NCI-H2107 (cell line): Measurements from ENCODE around the gene PBX1.

Source experiments
- DNase-seq: peaks from one replicate; lab custom pipeline; 2025; lab: John Stamatoyannopoulos, UW

PBX1 gene

DNA sequence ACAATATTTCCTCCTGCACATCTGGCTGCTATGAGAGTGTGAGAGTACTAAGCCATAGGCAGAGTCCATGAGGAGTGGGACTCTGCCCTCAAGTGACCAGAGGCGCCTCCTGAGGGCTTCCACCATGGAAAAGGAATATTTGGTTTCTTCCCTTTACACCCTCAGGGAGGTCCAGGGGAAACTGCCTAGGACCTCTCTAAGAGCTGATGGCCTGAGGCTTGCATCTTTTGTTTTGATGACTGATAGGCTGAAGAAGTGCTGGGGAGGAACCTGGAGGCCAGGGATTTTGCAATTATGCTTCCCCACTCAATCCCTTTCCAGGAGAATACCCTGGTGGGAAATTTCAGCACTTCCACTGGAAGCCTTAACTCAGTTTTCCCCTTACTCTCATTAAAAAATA, 111.0 kb downstream of the PBX1 start:
- DNase-seq, result no peak

DNA sequence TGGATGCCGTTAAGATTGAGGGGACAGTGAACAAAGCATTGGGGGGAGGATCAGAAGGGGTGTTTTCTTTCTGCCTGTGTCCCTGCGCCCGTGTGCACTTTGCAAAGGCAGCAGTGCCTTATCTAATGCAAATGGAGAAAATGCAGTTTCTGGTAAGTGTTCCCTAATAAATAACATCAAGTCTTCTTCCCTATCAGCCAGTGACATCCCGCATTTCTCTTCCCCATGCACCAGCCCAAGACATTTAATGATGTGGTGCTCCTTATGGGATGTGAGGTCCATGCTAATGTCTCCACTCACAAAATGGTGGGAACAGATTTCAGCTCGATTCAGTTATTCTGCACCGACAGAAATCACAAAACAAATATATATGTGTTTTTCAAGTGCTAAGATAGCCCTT, 111.8 kb downstream of the PBX1 start:
- no peak for DNase-seq

DNA sequence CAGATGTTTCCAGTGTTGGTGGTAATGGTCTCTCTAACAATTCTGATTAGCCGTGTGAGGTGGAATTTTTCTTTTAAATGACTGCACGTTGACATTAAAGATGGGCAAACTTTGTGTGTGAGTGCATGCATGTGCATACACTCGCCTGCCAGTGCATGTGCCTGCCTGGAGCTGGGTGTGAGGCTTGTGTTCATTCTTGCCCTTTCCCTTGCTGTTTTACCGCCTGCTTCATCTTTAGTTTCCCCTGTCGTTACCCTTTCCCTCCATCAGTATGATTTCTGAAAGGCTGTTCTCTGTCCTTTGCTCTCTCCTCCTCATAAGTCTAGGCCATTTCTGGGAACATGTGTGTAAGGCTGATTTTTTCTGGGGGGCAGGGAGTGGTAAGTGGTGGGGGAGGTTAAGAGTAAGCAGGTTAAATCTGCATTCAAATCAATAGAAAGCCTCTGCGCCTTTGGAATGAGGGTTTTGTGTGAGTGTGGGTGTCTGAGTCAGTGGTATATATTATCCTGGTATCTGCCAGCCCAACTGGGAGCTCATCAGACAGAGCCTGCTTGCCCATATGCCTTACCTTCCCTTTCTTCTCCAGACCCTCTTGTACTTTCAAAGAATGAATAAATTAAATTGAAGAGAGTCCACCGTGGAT, 112.5 kb downstream of the PBX1 start:
- DNase-seq, result no peak

DNA sequence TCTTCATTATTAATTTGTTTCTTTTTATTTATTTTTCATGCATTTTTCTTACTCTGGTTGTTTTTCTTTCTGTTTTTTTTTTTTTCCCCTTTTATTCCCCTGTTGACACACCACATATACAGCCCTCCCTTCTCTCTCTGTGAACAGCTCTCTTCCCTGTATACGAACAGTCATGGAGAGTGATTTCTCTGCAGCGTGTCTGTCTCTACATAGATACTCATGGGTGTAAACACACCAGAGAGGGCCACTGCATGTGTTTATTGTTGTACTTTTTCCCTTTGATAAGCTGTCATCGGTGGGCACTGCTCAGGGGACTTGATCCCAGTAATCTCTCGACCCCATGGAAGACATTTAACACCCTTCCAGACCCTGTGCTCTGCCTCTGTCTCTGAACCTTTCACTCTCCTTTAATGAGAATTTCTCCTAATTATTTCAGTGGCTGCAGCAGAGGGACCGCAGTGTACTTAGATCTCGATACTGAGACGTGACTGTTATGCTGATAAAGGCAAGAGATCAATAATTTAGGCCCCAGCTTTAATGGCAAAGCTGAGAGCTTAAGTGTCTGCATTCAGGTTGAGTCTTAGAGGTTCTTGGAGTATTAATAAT, 113.1 kb downstream of the PBX1 start:
- DNase-seq, result no peak

DNA sequence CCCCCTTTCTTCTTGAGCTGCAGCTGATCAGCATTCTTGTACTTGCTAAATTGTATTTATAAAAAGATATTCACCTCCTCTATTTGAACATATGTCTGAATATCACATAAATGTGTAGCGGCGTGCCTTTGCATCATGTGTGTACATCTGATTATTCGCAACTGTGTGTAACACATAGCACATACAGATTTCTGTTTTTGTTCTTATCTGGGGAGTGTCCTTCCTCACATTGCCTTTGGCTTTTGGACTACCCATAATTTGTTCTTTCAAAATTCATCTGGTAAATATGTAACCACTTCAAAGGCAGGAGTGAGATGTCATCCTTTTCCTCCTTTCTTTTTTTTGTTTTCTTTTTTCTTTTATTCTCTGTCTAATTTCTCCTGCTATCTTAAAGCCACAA, 113.6 kb downstream of the PBX1 start:
- no peak for DNase-seq

DNA sequence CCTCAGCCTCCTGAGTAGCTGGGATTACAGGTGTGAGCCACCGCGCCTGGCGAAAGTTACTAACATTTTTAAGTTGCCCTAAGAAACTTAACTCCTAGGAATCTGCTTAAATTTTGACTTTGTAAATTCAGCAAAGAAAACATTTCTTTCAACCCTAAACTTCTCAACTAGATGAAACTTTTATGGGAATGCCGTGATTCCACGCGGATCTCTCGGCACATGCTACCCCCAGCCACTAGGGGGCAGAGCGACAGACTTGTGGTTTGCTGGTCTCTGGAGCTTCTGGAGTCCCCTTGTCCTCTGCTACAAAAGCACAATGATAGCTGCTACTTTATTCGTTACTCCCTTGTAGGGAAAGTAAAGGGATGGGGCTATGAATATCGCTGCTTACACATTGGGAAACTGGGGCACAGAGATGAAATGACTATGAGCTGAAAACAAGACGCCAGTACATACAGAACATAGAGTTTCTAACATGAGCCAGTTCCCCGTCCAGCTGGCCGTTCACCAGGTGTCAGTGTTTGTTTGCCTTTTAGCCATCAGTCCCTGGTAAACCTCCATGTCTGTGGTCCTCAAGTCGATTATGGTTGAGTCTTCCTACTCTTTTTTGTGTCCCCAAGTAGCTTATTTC, 114.7 kb downstream of the PBX1 start:
- no peak for DNase-seq

DNA sequence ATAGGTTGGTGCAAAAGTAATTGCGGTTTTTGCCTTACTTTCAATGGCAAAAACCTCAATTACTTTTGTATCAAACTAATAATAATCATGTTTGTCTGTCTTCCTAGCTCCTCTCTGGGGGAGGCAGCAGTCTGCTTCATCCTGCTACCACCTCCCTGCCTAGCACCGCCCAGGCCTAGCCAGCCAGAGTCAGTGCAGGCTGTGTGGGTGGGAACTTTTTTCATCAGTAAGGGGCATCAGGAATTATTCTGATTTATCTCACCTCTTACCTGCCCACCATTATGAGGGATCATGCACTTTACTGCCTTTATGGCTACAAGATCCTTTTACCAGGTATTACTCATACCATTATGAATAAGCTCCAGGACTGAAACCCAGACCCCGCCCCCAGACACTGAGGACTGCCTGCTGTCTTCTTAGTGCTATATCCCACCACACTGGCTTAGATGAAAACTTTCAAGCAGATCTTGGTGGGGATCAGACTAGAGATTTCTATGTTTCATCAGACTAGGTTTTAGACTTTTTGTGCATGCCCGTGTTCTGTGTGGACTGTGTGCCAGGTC, 116.4 kb downstream of the PBX1 start:
- no peak for DNase-seq

DNA sequence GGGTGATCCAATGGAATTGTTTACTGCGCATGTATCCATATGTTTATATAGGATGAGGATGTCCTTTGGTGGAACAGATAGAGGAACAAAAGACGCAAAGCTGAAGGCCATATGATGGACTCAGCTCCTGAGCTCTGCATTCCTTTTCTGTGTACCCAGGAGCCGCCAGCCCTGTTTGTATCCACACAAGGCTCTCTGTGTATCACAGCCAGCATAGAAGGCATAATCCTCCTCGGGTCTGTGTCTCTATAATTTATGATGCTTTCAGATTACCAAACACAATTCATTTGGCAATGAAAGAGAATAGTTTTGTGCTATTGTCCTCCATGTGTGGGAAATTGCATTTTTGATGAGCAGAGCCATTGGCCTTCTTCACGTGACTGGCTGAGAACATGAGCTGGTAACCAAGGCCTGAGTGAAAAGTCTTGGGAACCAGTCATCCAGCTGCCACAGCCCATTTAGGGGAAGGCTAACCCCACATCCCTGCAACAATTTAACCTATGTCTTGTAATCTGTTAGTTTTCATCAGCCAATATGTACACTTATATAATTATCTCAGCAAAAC, 119.2 kb downstream of the PBX1 start:
- DNase-seq, result no peak

DNA sequence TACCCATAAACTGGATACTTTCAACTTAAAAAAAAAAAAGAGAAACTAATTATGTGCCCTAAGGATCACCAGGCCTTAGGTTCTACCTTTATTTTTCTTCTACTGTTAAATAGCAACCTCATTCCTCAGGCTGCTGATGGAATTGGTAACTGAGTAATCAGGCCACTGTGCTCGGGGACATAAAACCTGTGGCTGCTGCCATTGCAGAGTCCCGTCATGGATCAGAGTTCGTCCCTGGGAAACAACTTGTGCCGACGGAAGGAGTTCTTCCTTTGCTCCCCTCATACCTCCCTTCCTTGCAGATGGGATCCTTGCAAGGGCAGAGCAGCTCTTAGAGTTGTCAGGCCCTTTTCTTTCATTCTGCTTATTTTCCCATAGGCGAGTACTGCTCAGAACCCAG, 123.6 kb downstream of the PBX1 start:
- DNase-seq, result no peak

DNA sequence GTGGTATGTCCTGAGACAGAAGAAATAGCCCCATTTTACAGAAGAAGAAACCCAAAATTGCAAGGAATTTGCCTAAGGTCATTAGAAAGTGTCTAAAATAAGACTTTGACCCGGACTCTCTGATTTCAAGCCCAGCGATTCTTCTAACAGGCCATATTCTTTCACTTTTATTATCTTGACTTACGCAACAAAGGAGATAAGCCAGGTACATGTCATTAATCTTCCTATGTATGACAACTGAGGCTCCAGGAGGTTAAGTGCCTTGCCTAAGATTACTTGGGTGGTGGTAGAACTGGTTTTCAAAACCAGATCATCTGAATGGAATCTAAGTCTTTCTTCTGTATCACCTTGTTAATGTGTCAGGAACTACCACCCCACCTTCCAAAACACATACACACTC, 124.3 kb downstream of the PBX1 start:
- no peak for DNase-seq

DNA sequence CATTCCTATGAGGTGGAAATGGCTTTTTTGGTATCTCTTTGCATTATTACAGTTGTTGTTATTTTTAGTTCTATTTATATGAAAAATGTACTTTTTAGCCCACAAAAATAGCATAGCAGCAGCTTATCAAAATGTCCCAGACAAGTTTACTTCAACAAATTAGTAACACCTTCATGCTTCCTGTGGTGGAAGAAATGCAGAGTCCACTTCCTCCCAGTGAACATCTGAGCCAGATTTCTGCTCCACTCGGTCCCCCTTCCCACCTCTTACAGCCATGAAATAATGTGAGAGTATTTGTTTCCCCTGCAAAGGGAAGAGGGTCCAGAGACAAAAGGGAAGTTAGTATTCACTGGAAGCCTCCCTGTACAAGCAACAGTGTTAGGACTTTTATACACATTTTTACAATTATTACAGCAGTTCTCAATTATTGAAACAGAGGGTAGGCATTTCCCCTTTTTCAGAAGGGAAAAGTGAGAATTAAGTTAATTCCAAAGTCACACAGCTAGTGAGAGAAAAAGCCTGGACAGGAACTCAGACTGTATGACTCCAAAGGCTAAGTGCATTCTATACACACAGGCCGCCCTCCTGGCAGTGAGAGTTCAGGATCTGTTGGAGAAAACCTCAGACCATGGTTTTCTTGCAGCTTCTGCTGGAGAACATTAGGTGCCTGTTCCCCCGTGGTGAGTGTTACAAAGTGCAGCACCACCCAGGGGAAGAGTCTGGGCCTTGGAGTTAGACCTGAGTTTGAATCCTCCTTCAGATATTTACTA, 126.5 kb downstream of the PBX1 start:
- DNase-seq, result no peak

DNA sequence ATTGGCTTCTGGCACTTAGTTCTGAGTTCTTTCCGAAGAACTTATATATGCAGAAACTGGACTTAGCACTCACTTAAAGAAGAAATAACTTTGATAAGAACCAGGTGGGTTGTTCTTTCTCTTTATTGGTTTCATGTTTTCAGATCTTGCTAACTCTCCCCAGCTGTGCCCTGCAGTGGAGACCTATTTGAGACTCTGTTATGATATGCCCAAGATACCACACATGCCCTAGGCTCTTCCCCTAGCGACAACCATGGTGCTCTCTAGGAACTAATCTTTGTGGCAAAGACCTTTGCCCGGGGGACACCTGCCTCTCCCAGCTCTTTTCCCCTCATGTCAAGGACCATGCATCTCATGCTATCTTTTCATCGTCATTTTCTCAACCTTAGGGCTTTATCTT, 128.8 kb downstream of the PBX1 start:
- DNase-seq, result no peak

DNA sequence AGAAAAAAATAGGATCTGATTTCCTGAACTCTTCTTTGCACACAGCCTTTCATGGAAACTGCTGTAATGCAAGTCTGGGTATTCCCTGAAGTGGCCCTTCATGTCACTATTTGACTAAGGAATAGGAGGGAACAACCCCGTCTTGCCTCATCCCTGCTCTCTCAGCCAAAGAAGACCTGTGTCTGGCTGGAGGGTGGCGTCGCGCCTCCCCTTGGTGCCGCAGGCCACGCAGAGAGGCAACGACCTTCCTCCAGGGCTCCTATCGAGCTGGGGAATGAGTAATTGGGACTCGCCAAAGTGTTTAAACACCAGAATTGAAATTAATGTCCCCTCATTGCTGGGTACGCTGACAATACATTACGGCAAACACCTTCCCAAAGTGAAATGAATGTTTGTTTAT, 129.8 kb downstream of the PBX1 start:
- no peak for DNase-seq

DNA sequence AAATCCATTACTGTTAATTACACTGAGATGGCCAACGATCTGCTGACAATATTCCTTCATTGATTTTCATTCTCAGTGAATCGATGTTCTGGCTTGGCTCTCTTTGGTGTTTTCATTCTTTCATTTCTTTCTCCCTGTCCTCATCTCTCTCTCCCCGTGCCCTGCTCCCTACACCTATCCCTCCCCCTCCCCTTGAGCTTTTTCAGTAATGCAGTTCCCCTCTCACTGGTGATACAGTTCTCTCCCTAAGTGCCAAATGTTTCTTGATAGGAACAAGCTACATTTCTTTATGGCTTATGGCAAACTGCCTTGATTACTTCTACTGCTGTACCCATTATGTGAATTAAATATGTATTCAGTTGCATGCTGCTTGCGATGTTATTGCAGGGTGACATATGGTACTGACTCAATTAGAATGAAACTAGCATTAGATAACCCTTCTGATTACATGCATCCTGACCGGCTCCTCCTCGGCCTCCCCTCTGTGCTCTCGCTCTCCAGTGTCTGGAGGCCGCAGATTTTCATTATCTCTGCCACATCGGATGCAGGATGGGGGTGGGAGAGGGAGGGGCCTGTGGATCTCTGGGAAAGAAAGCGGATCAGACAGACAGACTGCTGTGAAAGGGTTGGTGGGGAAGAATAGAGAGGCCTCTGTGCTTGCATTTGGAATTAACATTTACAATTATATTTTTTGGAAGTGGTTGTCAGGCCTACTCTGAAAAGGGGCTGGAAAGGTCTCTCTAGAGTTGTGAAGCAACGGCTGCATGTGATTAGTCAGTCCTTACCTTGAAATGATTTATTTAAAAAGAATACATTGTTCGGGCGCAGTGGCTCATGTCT, 130.9 kb downstream of the PBX1 start:
- DNase-seq, result no peak

DNA sequence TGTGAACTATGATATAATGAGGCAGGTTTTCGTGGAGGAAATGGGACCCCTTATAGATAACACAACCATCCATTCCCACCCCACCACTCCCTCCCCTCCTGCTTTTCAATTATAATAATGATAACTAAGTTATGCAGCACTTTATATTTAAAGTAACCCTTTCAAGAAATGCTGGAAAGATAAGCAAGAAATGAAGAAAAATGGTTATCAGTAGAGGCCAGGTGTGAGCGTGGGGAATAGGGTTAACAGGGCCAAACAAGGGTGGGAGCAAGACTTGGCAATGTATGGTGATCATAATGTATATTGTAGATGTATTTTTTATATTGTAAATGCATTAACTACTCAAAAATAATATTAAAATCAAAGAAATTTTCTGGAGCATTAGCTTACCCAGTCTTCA, 133.4 kb downstream of the PBX1 start:
- DNase-seq, result no peak

DNA sequence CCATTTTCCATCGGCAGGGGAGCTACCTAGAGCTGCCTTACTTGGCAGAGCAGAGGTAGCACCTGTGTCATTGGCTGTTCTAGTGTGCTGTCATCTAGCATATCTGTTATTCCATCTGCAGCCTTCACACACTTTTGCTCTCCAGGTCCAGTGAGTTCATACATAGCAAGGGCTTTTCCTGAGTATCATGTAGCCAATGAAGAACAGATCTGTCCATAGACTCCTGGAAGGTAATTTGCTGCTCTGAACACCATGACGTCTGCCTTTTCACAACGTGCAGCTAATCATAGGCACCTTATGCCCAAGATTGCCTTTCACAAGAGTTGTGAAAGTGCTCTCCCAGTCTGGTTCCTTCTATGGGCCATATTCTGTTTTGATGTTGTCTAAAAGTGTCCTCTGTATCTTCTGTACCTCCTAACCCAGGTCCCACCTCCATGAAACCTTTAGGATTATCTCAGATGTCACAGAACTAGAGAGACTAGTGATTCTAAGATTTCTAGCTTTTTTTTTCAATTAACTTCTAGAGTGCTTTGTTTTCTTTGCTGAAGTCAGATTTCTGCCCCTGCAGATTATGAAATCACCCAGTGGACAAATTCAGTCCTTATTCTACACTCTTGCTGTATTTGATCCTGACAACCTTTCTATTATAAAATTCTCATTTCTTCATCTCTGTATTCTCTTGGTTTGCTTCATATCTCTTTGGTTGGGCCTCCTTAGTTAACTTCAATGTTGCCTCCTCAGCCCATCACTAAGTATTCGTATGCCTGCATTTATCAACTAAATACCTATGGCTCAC, 134.8 kb downstream of the PBX1 start:
- DNase-seq, result no peak

DNA sequence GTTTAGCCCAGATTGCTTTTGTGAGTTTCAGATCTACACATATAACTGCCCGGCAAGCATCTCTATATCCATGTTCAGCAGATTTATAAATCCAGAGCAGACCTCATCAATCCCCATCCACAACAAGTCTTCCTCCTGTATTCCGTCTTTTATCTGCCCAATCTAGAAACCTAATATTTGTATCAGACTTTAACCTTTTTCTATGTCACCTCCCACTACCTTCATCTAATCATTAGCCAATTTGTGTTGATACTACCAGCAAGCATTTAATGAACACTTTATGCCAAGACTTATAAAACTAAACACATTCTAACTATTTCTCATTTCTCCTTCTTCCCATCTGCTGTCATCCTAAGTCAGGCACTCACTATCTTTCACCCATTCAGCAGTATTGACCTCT, 135.5 kb downstream of the PBX1 start:
- no peak for DNase-seq

DNA sequence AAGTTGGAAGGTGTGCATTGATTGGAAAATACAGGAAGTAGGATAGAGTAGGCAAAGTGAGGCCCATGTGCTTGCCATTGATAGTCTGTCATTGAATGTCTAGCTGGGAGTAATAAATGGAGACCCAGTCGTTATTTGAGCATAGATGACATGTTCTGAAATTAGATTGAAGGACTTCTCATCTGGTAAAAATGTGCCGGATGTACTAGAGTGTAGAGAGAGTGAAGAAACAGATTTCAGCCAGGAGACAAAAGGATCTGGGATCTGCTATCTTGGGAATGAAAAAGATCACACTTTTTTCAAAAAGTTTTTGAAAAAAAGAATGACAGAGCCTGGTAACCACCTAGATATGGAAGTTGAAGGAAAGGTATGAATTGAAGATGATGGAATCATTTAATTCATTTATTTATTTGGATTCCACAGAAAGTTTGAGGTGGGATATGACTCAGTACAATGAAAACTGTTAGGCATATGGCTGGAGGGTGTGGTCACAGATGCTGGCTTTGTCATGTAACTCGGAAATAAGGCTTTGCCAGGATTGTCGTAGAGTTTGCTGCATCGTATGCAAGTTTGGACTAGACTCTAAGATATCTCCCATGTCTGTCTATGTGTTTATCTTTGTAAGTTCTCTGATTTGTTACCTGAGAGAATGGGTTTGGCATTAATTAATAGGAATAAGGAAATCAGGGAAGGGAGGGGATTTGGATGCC, 137.1 kb downstream of the PBX1 start:
- DNase-seq, result no peak

DNA sequence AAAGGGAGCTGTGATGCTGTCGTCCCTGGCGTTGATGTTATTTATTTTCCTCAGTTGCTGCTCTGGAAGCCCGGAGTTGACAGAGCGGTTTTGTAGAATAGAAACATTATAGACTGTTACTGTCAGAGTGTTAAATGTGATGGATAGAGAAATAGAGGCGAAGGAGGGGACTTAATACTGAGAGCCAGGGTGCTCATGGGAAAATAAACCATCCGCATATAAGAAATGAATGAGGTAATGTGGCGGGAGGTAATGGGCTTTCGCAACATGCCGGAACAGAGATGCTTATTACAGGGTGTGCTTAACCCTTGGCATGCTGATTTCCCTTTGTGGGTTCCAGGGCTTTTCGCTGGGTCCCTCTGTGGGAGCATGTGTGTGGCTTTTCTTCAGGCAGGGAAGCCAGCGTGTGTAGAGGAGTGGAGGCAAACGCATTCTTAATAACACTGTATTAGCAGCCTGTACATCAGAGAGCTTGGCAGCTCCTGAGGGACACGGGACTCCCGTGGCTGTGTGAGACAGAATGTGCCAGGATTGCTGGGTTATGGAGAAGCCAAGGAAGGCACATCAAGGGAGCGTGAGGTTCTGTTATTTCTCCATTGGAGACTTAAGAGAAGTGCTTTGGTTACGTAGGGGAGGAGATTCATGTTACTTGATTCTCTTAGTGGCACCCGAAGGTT, 141.0 kb downstream of the PBX1 start:
- DNase-seq, result no peak
